Caco-2 (cell line): Measurements from ENCODE around the gene SLC38A10. TPM values are rescaled to one million over a fixed set of nuclear protein-coding genes. Genes with fewer than 3 reads are reported as not detected.

Experiments
- BruUV-seq: library from RNA; stranded (reverse); fragments of 400-500 nt; replicated peaks from 2 replicates; lab custom pipeline; 2021; lab: Mats Ljungman, UMichigan
- CTCF ChIA-PET: fragments of 300-600 bp; sonication (Branson Sonifier 250); formaldehyde crosslinking; loops from one replicate; lab custom pipeline; 2022; ENCODE audit warnings: antibody characterized with exemption; lab: Charles Lee
- POLR2A ChIA-PET: fragments of 300-600 bp; sonication (Branson Sonifier 250); formaldehyde crosslinking; loops from one replicate; lab custom pipeline; 2022; ENCODE audit warnings: antibody characterized with exemption; lab: Charles Lee
- DNase-seq, 2 experiments: peaks; one replicate each; pipeline versions ENCODE4 v3.0.0 to v3.0.0-alpha.2; 2020 to 2022
- H3K27me3 ChIP-seq: replicated peaks from 2 replicates; pipeline ENCODE4 v1.6.0; 2011; ENCODE audit warnings: low read length; ENCODE audit not compliant: control insufficient read depth, insufficient read depth
- H3K36me3 ChIP-seq: 2 replicates; pipeline ENCODE4 v1.5.1; 2011; ENCODE audit warnings: low read length; ENCODE audit not compliant: control insufficient read depth, insufficient read depth
- H3K4me1 ChIP-seq: fragments of 250-450 bp; sonication (Bioruptor Pico); 2 replicates; pipeline ENCODE4 v1.5.1; 2020; ENCODE audit warnings: mild to moderate bottlenecking
- H3K4me3 ChIP-seq: 2 replicates; pipeline ENCODE4 v1.5.1; 2011; ENCODE audit warnings: low read depth, mild to moderate bottlenecking, control low read depth, low read length
- H3K9me3 ChIP-seq: fragments of 250-450 bp; sonication (Bioruptor Pico); 2 replicates; pipeline ENCODE4 v1.5.1; 2020; ENCODE audit warnings: mild to moderate bottlenecking, moderate library complexity
- H3K27ac Mint-ChIP-seq: one replicate; pipeline ENCODE4 v1.8.0; 2022; ENCODE audit warnings: mixed read lengths; ENCODE audit not compliant: unreplicated experiment
- H3K27me3 Mint-ChIP-seq: one replicate; pipeline ENCODE4 v1.8.0; 2022; ENCODE audit warnings: mixed read lengths; ENCODE audit not compliant: insufficient read depth, unreplicated experiment
- H3K36me3 Mint-ChIP-seq: one replicate; pipeline ENCODE4 v1.8.0; 2022; ENCODE audit warnings: mild to moderate bottlenecking, mixed read lengths; ENCODE audit not compliant: insufficient read depth, unreplicated experiment
- H3K4me1 Mint-ChIP-seq: one replicate; pipeline ENCODE4 v1.8.0; 2022; ENCODE audit warnings: low read depth, mixed read lengths; ENCODE audit not compliant: unreplicated experiment
- H3K4me3 Mint-ChIP-seq: one replicate; pipeline ENCODE4 v1.8.0; 2022; ENCODE audit warnings: mild to moderate bottlenecking, moderate library complexity, mixed read lengths; ENCODE audit not compliant: unreplicated experiment
- H3K9me3 Mint-ChIP-seq: one replicate; pipeline ENCODE4 v1.8.0; 2022; ENCODE audit warnings: mixed read lengths; ENCODE audit not compliant: unreplicated experiment
- CTCF ChIP-seq, 2 experiments: fragments of 200-600 bp in 1 of 2; IDR thresholded peaks; 1 replicate in 1 of 2; 2 replicates in 1 of 2; pipeline versions ENCODE4 v1.5.1 to v1.8.0; 2011 to 2022; ENCODE audit warnings: antibody characterized with exemption in 1 of 2, control low read depth in 1 of 2, inconsistent platforms in 1 of 2, low read depth in 1 of 2, low read length in 1 of 2, mild to moderate bottlenecking in 1 of 2, moderate library complexity in 1 of 2; ENCODE audit not compliant: insufficient read depth in 1 of 2, severe bottlenecking in 1 of 2, unreplicated experiment in 1 of 2
- intact Hi-C: fragments of 100-400 bp; cut with micrococcal nuclease; formaldehyde crosslinking; loops from one replicate; pipeline ENCODE4 v1.10.0; 2022; ENCODE audit not compliant: unreplicated experiment
- total RNA-seq: library from RNA; stranded (reverse); gene quantifications from 2 replicates; pipeline ENCODE4 v1.2.3, GENCODE V29; 2022

SLC38A10 gene
- total RNA-seq, 1 experiment from 2014 or later, result 137 TPM

GRCh38 chr17:81303385-81303784, 8.3 kb upstream of the SLC38A10 start:
- Mint-ChIP-seq H3K27me3 (no peaks in the 10 kb centered on the region), H3K27ac (no peak overlapping the region), H3K4me1 (peaks cover 13% of the 10 kb centered on the region), H3K9me3 (peaks cover 9% of the 10 kb centered on the region), H3K4me3 (no peak overlapping the region), H3K36me3 (peaks cover 10% of the 10 kb centered on the region)
- Histone ChIP-seq H3K9me3 (no peaks in the 10 kb centered on the region), H3K4me1 (peaks cover 14% of the 10 kb centered on the region; the same call in 1 of the 2 replicates), H3K36me3 (peaks cover 2% of the 10 kb centered on the region; the same call in 1 of the 2 replicates), H3K27me3 (no peaks in the 10 kb centered on the region), H3K4me3 (no peak overlapping the region)
- intact Hi-C loops, result no loop called here
- POLR2A ChIA-PET, result no interaction called here
- no peak for TF ChIP-seq CTCF (IDR thresholded peaks at IDR 0.05; ENCODE audit: insufficient read depth in 1 of 2, low read depth in 1 of 2, low read length in 1 of 2, severe bottlenecking in 1 of 2, unreplicated experiment in 1 of 2)
- CTCF ChIA-PET, result no interaction called here
- no peak for DNase-seq
- BruUV-seq, result no TSS peak

- DNase-seq, result no peak
- Mint-ChIP-seq H3K4me1 (peaks cover 14% of the 10 kb centered on the region), H3K9me3 (peaks cover 6% of the 10 kb centered on the region), H3K27me3 (no peaks in the 10 kb centered on the region), H3K4me3 (no peak overlapping the region), H3K36me3 (peaks cover 6% of the 10 kb centered on the region), H3K27ac (no peak overlapping the region)
- no TSS peak for BruUV-seq
- H3K4me3 ChIP-seq, result no peak overlapping the region
- H3K27me3 ChIP-seq, result no peaks in the 10 kb centered on the region
- peak in 1 of 2 experiments; percentile 22 for TF ChIP-seq CTCF (IDR thresholded peaks at IDR 0.05; ENCODE audit: insufficient read depth in 1 of 2, low read depth in 1 of 2, low read length in 1 of 2, severe bottlenecking in 1 of 2, unreplicated experiment in 1 of 2)
- POLR2A ChIA-PET, result no interaction called here
- peaks cover 9% of the 10 kb centered on the region; the same call in 1 of the 2 replicates for H3K4me1 ChIP-seq
- CTCF ChIA-PET, result no interaction called here
- H3K9me3 ChIP-seq, result no peaks in the 10 kb centered on the region
- peaks cover 2% of the 10 kb centered on the region; the same call in 1 of the 2 replicates for H3K36me3 ChIP-seq
- intact Hi-C loops, result no loop called here
These were observed 7.8 kb upstream of the SLC38A10 start for GRCh38 chr17:81302861-81303333.

GRCh38 chr17:81302324-81302723, 7.2 kb upstream of the SLC38A10 start:
- Histone ChIP-seq H3K4me3 (no peak overlapping the region), H3K4me1 (peaks cover 8% of the 10 kb centered on the region; the same call in 1 of the 2 replicates), H3K27me3 (no peaks in the 10 kb centered on the region), H3K9me3 (no peaks in the 10 kb centered on the region), H3K36me3 (no peaks in the 10 kb centered on the region)
- POLR2A ChIA-PET, result no interaction called here
- H3K36me3 Mint-ChIP-seq, result peaks cover under 1% of the 10 kb centered on the region
- H3K27me3 Mint-ChIP-seq, result no peaks in the 10 kb centered on the region
- no peak overlapping the region for H3K4me3 Mint-ChIP-seq
- H3K9me3 Mint-ChIP-seq, result peaks cover under 1% of the 10 kb centered on the region
- no TSS peak for BruUV-seq
- H3K27ac Mint-ChIP-seq, result no peak overlapping the region
- peaks cover 11% of the 10 kb centered on the region for H3K4me1 Mint-ChIP-seq
- CTCF ChIA-PET, result no interaction called here
- no peak for DNase-seq
- intact Hi-C loops, result no loop called here
- TF ChIP-seq CTCF (IDR thresholded peaks at IDR 0.05; ENCODE audit: insufficient read depth in 1 of 2, low read depth in 1 of 2, low read length in 1 of 2, severe bottlenecking in 1 of 2, unreplicated experiment in 1 of 2), result no peak
